ENCODE data around the gene MBOAT1.
"Not testable (repeated sequence)": the region's sequence is repeated elsewhere in the genome, so short reads cannot be mapped to it uniquely, and the experiment has no call there.

The MBOAT1 gene

DNA sequence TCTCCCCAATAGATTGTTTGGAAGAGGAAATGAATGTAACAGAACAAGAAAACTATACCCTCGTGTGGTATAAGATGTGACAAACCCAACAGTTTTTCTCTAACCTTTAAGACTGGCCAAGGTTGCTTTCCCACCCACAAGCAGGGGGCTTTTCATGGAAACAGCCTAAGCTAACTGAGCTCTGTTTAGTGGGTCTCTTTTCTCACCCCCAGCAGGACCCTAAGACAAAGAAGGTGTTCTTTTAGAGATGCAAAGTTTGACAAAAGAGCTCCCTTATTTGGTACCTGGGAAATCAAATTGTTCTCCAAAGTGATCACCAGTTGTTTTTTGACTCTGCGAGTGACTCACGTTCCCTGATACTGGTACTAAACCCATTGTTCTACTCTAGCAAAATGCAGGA lies 59.1 kb downstream of the MBOAT1 start:
- Histone ChIP-seq H3K79me2 (ENCODE audit: insufficient read depth, low read length) (0 out of 2 replicates have a peak, but pooled peaks cover 3% of the 10 kb centered on the region), H3K36me3 (ENCODE audit: insufficient read depth, low read length) (peaks cover 3% of the 10 kb centered on the region; the same call in 1 of the 2 replicates), H3K9me3 (ENCODE audit: insufficient read depth, low read depth, low read length) (no peaks in the 10 kb centered on the region), H2AFZ (ENCODE audit: low read length) (no peak overlapping the region), H3K9ac (ENCODE audit: low read depth, low read length, poor library complexity, severe bottlenecking) (no peak overlapping the region), H3K9me2 (replicated peaks; ENCODE audit: low read depth, low read length) (no peaks in the 10 kb centered on the region), H3K4me2 (ENCODE audit: low read depth, low read length, poor library complexity, severe bottlenecking) (no peak overlapping the region), H3K4me1 (ENCODE audit: insufficient read depth, low read length, poor library complexity, severe bottlenecking) (no peaks in the 10 kb centered on the region), H3K4me3 (ENCODE audit: low read length, poor library complexity, severe bottlenecking) (no peak overlapping the region), H3F3A (ENCODE audit: low read depth) (no peaks in the 10 kb centered on the region), H3K27me3 (ENCODE audit: insufficient read depth, low read length, poor library complexity, severe bottlenecking) (no peaks in the 10 kb centered on the region), H4K20me1 (ENCODE audit: insufficient read depth, low read length, poor library complexity, severe bottlenecking) (no peaks in the 10 kb centered on the region)
- TF ChIP-seq EZH2phosphoT487 (IDR thresholded peaks at IDR 0.05; ENCODE audit: borderline replicate concordance), result no peak
- no peak for TF ChIP-seq CTCF (conservative IDR thresholded peaks at IDR 0.05; ENCODE audit: low read length)

- H3F3A ChIP-seq (ENCODE audit: low read depth), result no peaks in the 10 kb centered on the region
- H3K9ac ChIP-seq (ENCODE audit: low read depth, low read length, poor library complexity, severe bottlenecking), result no peak overlapping the region
- no peaks in the 10 kb centered on the region for H3K9me2 ChIP-seq (replicated peaks; ENCODE audit: low read depth, low read length)
- no peak overlapping the region for H2AFZ ChIP-seq (ENCODE audit: low read length)
- H3K4me3 ChIP-seq (ENCODE audit: low read length, poor library complexity, severe bottlenecking), result no peak overlapping the region
- peaks cover 16% of the 10 kb centered on the region; the same call in 1 of the 2 replicates for H3K36me3 ChIP-seq (ENCODE audit: insufficient read depth, low read length)
- H3K9me3 ChIP-seq (ENCODE audit: insufficient read depth, low read depth, low read length), result no peaks in the 10 kb centered on the region
- H3K79me2 ChIP-seq (ENCODE audit: insufficient read depth, low read length), result no peaks in the 10 kb centered on the region
- no peaks in the 10 kb centered on the region for H3K27me3 ChIP-seq (ENCODE audit: insufficient read depth, low read length, poor library complexity, severe bottlenecking)
- no peaks in the 10 kb centered on the region for H3K4me1 ChIP-seq (ENCODE audit: insufficient read depth, low read length, poor library complexity, severe bottlenecking)
- no peak overlapping the region for H3K4me2 ChIP-seq (ENCODE audit: low read depth, low read length, poor library complexity, severe bottlenecking)
- no peaks in the 10 kb centered on the region for H4K20me1 ChIP-seq (ENCODE audit: insufficient read depth, low read length, poor library complexity, severe bottlenecking)
- TF ChIP-seq CTCF (conservative IDR thresholded peaks at IDR 0.05; ENCODE audit: low read length), result no peak
- no peak for TF ChIP-seq EZH2phosphoT487 (IDR thresholded peaks at IDR 0.05; ENCODE audit: borderline replicate concordance)
Measured at GRCh38 chr6:20148433-20148832, 63.8 kb downstream of the MBOAT1 start.

DNA sequence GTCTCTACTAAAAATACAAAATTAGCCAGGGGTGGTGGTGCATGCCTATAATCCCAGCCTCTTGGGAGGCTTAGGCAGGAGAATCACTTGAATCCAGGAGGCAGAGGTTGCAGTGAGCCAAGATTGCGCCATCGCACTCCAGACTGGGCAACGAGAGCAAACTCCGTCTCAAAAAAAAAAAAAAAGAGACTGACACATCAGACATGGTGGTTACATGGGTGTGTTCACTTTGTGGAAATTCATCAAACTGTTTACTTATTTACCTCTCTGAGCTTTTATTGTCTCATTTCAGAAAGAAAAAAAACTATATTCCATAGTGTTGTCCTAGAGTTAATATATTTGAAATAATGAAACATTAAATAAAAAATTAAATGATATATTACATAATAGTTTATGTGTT lies 64.8 kb downstream of the MBOAT1 start:
- H3K4me2 ChIP-seq (ENCODE audit: low read depth, low read length, poor library complexity, severe bottlenecking), result no peak overlapping the region
- H3K27me3 ChIP-seq (ENCODE audit: insufficient read depth, low read length, poor library complexity, severe bottlenecking), result no peaks in the 10 kb centered on the region
- no peak overlapping the region for H3K4me3 ChIP-seq (ENCODE audit: low read length, poor library complexity, severe bottlenecking)
- TF ChIP-seq CTCF (conservative IDR thresholded peaks at IDR 0.05; ENCODE audit: low read length), result no peak
- no peak for TF ChIP-seq EZH2phosphoT487 (IDR thresholded peaks at IDR 0.05; ENCODE audit: borderline replicate concordance)
- no peaks in the 10 kb centered on the region for H4K20me1 ChIP-seq (ENCODE audit: insufficient read depth, low read length, poor library complexity, severe bottlenecking)
- no peaks in the 10 kb centered on the region for H3F3A ChIP-seq (ENCODE audit: low read depth)
- no peak overlapping the region for H2AFZ ChIP-seq (ENCODE audit: low read length)
- no peaks in the 10 kb centered on the region for H3K9me2 ChIP-seq (replicated peaks; ENCODE audit: low read depth, low read length)
- peaks cover 20% of the 10 kb centered on the region; the same call in 1 of the 2 replicates for H3K36me3 ChIP-seq (ENCODE audit: insufficient read depth, low read length)
- H3K9me3 ChIP-seq (ENCODE audit: insufficient read depth, low read depth, low read length), result no peaks in the 10 kb centered on the region
- no peaks in the 10 kb centered on the region for H3K4me1 ChIP-seq (ENCODE audit: insufficient read depth, low read length, poor library complexity, severe bottlenecking)
- H3K79me2 ChIP-seq (ENCODE audit: insufficient read depth, low read length), result no peaks in the 10 kb centered on the region
- no peak overlapping the region for H3K9ac ChIP-seq (ENCODE audit: low read depth, low read length, poor library complexity, severe bottlenecking)

- not testable (repeated sequence) for H3K9ac ChIP-seq (ENCODE audit: low read depth, low read length, poor library complexity, severe bottlenecking); H2AFZ ChIP-seq (ENCODE audit: low read length); H4K20me1 ChIP-seq (ENCODE audit: insufficient read depth, low read length, poor library complexity, severe bottlenecking); H3K4me2 ChIP-seq (ENCODE audit: low read depth, low read length, poor library complexity, severe bottlenecking); H3K9me2 ChIP-seq (replicated peaks; ENCODE audit: low read depth, low read length); H3K9me3 ChIP-seq (ENCODE audit: insufficient read depth, low read depth, low read length); H3K4me1 ChIP-seq (ENCODE audit: insufficient read depth, low read length, poor library complexity, severe bottlenecking); H3F3A ChIP-seq (ENCODE audit: low read depth); H3K27me3 ChIP-seq (ENCODE audit: insufficient read depth, low read length, poor library complexity, severe bottlenecking); H3K4me3 ChIP-seq (ENCODE audit: low read length, poor library complexity, severe bottlenecking); H3K79me2 ChIP-seq (ENCODE audit: insufficient read depth, low read length)
- H3K36me3 ChIP-seq (ENCODE audit: insufficient read depth, low read length), result peaks cover 20% of the 10 kb centered on the region; the same call in 1 of the 2 replicates
Measured at GRCh38 chr6:20146831-20147230, 65.4 kb downstream of the MBOAT1 start.

Measured in Loucy (cell line).